Trophoblast cell (in vitro differentiated cells and primary cell): ENCODE results near the gene C12orf42.
"Not testable (repeated sequence)": the region's sequence is repeated elsewhere in the genome, so short reads cannot be mapped to it uniquely, and the experiment has no call there.

Experiments
- DNase-seq, 2 donors: peaks; one replicate each; pipeline ENCODE4 v3.0.0-alpha.2; 2016
- H2AFZ ChIP-seq: 2 replicates; pipeline ENCODE4 v1.6.1; 2013; ENCODE audit warnings: low read length, moderate library complexity, mild to moderate bottlenecking; ENCODE audit not compliant: insufficient read depth, poor library complexity
- H2AK5ac ChIP-seq: 2 replicates; pipeline ENCODE4 v1.6.1; 2013; ENCODE audit warnings: mild to moderate bottlenecking, low read length
- H2BK120ac ChIP-seq: 2 replicates; pipeline ENCODE4 v1.6.1; 2013; ENCODE audit warnings: low read length, mild to moderate bottlenecking, moderate library complexity; ENCODE audit not compliant: insufficient read depth, poor library complexity
- H2BK12ac ChIP-seq: 2 replicates; pipeline ENCODE4 v1.6.1; 2013; ENCODE audit warnings: mild to moderate bottlenecking, low read length, moderate library complexity
- H2BK5ac ChIP-seq: 2 replicates; pipeline ENCODE4 v1.6.1; 2013; ENCODE audit warnings: low read length, low read depth, moderate library complexity, mild to moderate bottlenecking; ENCODE audit not compliant: poor library complexity
- H3K14ac ChIP-seq: 2 replicates; pipeline ENCODE4 v1.6.1; 2013; ENCODE audit warnings: mild to moderate bottlenecking, low read length
- H3K18ac ChIP-seq: 2 replicates; pipeline ENCODE4 v1.6.1; 2013; ENCODE audit warnings: mild to moderate bottlenecking, low read length
- H3K23ac ChIP-seq: 2 replicates; pipeline ENCODE4 v1.6.1; 2013; ENCODE audit warnings: low read length
- H3K27ac ChIP-seq: 2 replicates; pipeline ENCODE4 v1.5.1; 2013; ENCODE audit warnings: low read depth, mild to moderate bottlenecking, inconsistent platforms, low read length, moderate library complexity
- H3K27me3 ChIP-seq: 2 replicates; pipeline ENCODE4 v1.6.1; 2013; ENCODE audit warnings: inconsistent platforms, mild to moderate bottlenecking, low read length, moderate library complexity; ENCODE audit not compliant: insufficient read depth
- H3K36me3 ChIP-seq, 2 experiments: 1 replicate in 1 of 2; 2 replicates in 1 of 2; pipeline ENCODE4 v1.6.1; 2013; ENCODE audit warnings: low read length in 2 of 2, mild to moderate bottlenecking in 2 of 2, moderate library complexity in 1 of 2; ENCODE audit not compliant: insufficient read depth in 2 of 2, control insufficient read depth in 1 of 2
- H3K4ac ChIP-seq: 2 replicates; pipeline ENCODE4 v1.6.1; 2013; ENCODE audit warnings: low read depth, mild to moderate bottlenecking, low read length, moderate library complexity
- H3K4me1 ChIP-seq, 2 experiments: 1 replicate in 1 of 2; 2 replicates in 1 of 2; pipeline ENCODE4 v1.6.1; 2013; ENCODE audit warnings: low read length in 2 of 2, mild to moderate bottlenecking in 2 of 2, moderate library complexity in 1 of 2; ENCODE audit not compliant: insufficient read depth in 2 of 2, control insufficient read depth in 1 of 2
- H3K4me2 ChIP-seq: 2 replicates; pipeline ENCODE4 v1.6.1; 2013; ENCODE audit warnings: inconsistent platforms, mild to moderate bottlenecking, low read length, moderate library complexity
- H3K4me3 ChIP-seq: 2 replicates; pipeline ENCODE4 v1.5.1; 2013; ENCODE audit warnings: mild to moderate bottlenecking, low read depth, low read length, inconsistent platforms
- H3K79me1 ChIP-seq: one replicate; pipeline ENCODE4 v1.6.1; 2013; ENCODE audit warnings: low read length
- H3K79me2 ChIP-seq: 2 replicates; pipeline ENCODE4 v1.6.1; 2013; ENCODE audit warnings: low read length, mild to moderate bottlenecking; ENCODE audit not compliant: control insufficient read depth, insufficient read depth, poor library complexity
- H3K9ac ChIP-seq: 2 replicates; pipeline ENCODE4 v1.6.1; 2013; ENCODE audit warnings: mild to moderate bottlenecking, low read length
- H3K9me3 ChIP-seq: 2 replicates; pipeline ENCODE4 v1.6.1; 2013; ENCODE audit warnings: low read depth, mild to moderate bottlenecking, control low read depth, inconsistent platforms, low read length; ENCODE audit not compliant: insufficient read depth
- H4K12ac ChIP-seq: 2 replicates; pipeline ENCODE4 v1.6.1; 2013; ENCODE audit warnings: low read depth, mild to moderate bottlenecking, low read length, moderate library complexity
- H4K8ac ChIP-seq: 2 replicates; pipeline ENCODE4 v1.6.1; 2013; ENCODE audit warnings: low read depth, mild to moderate bottlenecking, low read length, moderate library complexity
- H4K91ac ChIP-seq: one replicate; pipeline ENCODE4 v1.6.1; 2013; ENCODE audit warnings: low read depth, mild to moderate bottlenecking, low read length, moderate library complexity
- WGBS: extraction: QIAGEN DNeasy Blood & Tissue Kit; methylation state at CpG from one replicate; pipeline ENCODE4 v1.1.7; 2013; ENCODE audit warnings: missing lambda C conversion rate; ENCODE audit not compliant: insufficient read length, insufficient coverage; ENCODE audit errors: extremely low coverage; 5-methylcytosine and 5-hydroxymethylcytosine counted together

C12orf42 gene

DNA sequence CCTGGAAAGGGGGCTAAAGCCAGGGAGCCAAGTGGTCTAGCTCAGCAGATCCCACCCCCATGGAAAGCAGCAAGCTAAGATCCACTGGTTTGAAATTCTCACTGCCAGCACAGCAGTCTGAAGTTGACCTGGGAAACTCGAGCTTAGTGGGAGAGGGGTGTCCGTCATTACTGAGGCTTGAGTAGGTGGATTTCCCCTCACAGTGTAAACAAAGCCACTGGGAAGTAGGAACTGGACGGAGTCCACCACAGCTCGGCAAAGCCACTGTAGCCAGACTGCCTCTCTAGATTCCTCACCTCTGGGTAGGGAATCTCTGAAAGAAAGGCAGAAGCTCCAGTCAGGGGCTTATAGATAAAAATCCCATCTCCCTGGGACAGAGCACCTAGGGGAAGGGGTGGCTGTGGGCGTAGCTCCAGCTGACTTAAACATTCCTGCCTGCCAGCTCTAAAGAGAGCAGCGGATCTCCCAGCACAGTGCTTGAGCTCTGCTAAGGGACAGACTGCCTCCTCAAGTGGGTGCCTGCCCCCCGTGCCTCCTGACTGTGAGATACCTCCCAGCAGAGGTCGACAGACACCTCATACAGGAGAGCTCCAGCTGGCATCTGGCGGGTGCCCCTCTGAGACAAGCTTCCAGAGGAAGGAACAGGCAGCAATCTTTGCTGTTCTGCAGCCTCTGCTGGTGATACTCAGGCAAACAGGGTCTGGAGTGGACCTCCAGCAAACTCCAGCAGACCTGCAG lies 70.8 kb downstream of the C12orf42 start:
- not testable (repeated sequence) for H3K79me2 ChIP-seq, H4K91ac ChIP-seq, H3K4me2 ChIP-seq, H3K9me3 ChIP-seq, H3K18ac ChIP-seq, H2BK120ac ChIP-seq, H2AFZ ChIP-seq, H3K14ac ChIP-seq, H2BK5ac ChIP-seq, H3K36me3 ChIP-seq, H4K12ac ChIP-seq, DNase-seq, H3K27ac ChIP-seq, H3K4me3 ChIP-seq, H3K9ac ChIP-seq, H4K8ac ChIP-seq, H3K27me3 ChIP-seq, H3K4me1 ChIP-seq, H2BK12ac ChIP-seq, H3K79me1 ChIP-seq, H3K4ac ChIP-seq, H3K23ac ChIP-seq, H2AK5ac ChIP-seq
- WGBS, result no CpG with 5 or more reads among the region's 9 CpGs

DNA sequence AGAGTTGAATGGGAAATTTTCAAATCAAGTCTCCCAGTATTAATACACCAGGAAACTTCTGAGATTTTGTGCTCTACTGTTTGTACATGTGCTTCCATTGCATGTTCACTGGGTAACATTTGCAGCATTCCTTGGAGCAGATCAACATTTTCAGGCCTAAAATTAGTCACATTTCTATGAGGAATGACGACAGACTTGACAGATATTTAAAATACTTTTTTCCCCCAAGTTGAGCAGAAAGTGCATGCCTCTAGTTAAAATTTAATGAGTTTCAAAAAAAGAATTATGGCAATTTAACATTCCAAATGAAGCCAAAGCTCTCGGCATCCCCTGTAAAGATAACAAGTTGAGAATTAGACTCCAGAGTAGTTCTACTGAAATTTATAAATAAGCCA lies 72.3 kb downstream of the C12orf42 start:
- Histone ChIP-seq H4K12ac (no peak overlapping the region), H3K14ac (no peak overlapping the region), H3K4me1 (no peaks in the 10 kb centered on the region), H3K27ac (no peak overlapping the region), H2BK120ac (no peak overlapping the region), H2AFZ (no peak overlapping the region), H4K8ac (no peak overlapping the region), H4K91ac (no peak overlapping the region), H3K27me3 (no peaks in the 10 kb centered on the region), H3K4me2 (no peak overlapping the region), H2BK5ac (no peak overlapping the region), H3K36me3 (no peaks in the 10 kb centered on the region), H3K9me3 (no peaks in the 10 kb centered on the region), H3K18ac (no peak overlapping the region), H3K4ac (no peak overlapping the region), H2AK5ac (no peak overlapping the region), H3K79me2 (no peaks in the 10 kb centered on the region), H3K4me3 (no peak overlapping the region), H3K9ac (no peak overlapping the region), H3K23ac (no peak overlapping the region), H3K79me1 (no peaks in the 10 kb centered on the region), H2BK12ac (no peak overlapping the region)
- no CpG with 5 or more reads among the region's 2 CpGs for WGBS
- peak in 1 of 2 donors; percentile 27 for DNase-seq

DNA sequence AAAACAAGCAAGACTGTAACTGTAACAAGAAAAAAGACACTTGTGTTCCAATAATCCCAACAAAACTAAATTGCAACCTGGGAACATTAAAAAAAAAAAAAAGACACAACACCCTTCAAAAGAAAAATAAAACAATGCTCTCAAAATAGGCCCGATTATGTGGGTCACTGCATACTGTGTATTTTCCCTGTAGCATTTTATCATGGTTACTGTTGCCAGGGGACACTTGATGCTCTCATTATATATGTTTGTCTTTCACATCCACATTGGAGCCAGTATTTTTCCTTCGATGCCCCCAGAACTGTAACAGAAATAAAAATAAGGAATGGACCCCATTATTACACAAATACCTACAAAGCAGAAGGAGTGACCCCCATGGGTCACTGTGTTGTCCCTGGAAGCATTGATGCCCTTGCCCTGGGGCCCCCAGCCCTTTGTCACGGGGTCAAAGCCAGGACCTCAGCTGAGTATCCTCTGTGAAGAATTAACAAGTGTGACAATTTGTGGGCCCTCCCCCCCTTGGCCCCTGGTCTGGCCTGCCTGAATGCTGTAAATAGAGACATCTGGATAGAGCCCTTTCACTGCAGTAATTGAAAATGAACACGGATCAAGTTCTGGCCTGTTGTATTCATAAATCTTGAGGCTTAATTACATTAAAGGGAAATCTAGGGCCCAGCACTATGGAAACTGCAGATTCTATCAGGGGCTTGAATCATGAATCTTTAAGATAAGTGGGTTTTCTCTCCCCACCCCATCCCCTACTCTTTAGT lies 72.8 kb downstream of the C12orf42 start:
- DNase-seq, result no peak
- no peaks in the 10 kb centered on the region for H3K79me1 ChIP-seq
- no peaks in the 10 kb centered on the region for H3K36me3 ChIP-seq
- no peak overlapping the region for H3K27ac ChIP-seq
- H2AK5ac ChIP-seq, result no peak overlapping the region
- no CpG with 5 or more reads among the region's 4 CpGs for WGBS
- no peak overlapping the region for H2AFZ ChIP-seq
- no peak overlapping the region for H3K4me3 ChIP-seq
- no peaks in the 10 kb centered on the region for H3K27me3 ChIP-seq
- H2BK120ac ChIP-seq, result no peak overlapping the region
- no peaks in the 10 kb centered on the region for H3K9me3 ChIP-seq
- no peak overlapping the region for H3K4me2 ChIP-seq
- H3K14ac ChIP-seq, result no peak overlapping the region
- no peak overlapping the region for H3K4ac ChIP-seq
- no peak overlapping the region for H4K91ac ChIP-seq
- H3K79me2 ChIP-seq, result no peaks in the 10 kb centered on the region
- H4K12ac ChIP-seq, result no peak overlapping the region
- no peaks in the 10 kb centered on the region for H3K4me1 ChIP-seq
- H3K9ac ChIP-seq, result no peak overlapping the region
- no peak overlapping the region for H4K8ac ChIP-seq
- no peak overlapping the region for H2BK5ac ChIP-seq
- H3K18ac ChIP-seq, result no peak overlapping the region
- H3K23ac ChIP-seq, result no peak overlapping the region
- H2BK12ac ChIP-seq, result no peak overlapping the region

DNA sequence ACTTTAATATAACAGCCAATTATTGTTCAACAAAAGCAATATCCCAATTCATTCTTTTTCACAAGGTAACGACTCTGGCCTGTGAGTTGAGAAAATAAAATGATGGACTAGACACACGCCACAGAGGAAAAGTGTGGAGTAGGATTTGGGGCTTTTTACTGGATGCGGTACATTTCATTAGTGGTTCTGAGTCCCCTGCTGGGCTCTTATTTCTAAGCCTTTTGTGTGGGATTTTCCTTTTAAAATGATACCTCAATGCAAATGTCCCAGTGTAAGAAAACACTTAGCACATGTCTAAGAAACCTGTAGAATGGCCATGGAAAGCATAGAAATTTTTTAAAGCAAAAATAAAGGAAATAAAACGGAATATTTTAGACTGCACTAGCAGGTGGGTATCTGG lies 73.4 kb downstream of the C12orf42 start:
- Histone ChIP-seq H2BK120ac (no peak overlapping the region), H3K9ac (no peak overlapping the region), H3K23ac (no peak overlapping the region), H3K9me3 (no peaks in the 10 kb centered on the region), H3K79me2 (no peaks in the 10 kb centered on the region), H3K18ac (no peak overlapping the region), H3K79me1 (no peaks in the 10 kb centered on the region), H4K12ac (no peak overlapping the region), H3K36me3 (no peaks in the 10 kb centered on the region), H3K14ac (no peak overlapping the region), H2AK5ac (no peak overlapping the region), H3K27ac (no peak overlapping the region), H3K4me2 (no peak overlapping the region), H2BK12ac (no peak overlapping the region), H3K4me3 (no peak overlapping the region), H3K27me3 (no peaks in the 10 kb centered on the region), H4K91ac (no peak overlapping the region), H2AFZ (no peak overlapping the region), H3K4me1 (no peaks in the 10 kb centered on the region), H4K8ac (no peak overlapping the region), H3K4ac (no peak overlapping the region), H2BK5ac (no peak overlapping the region)
- no peak for DNase-seq
- no CpG with 5 or more reads among the region's 4 CpGs for WGBS
